ENCODE data around the gene KLHL25. TPM values are rescaled to one million over a fixed set of nuclear protein-coding genes. Genes with fewer than 3 reads are reported as not detected.

Gene KLHL25
- total and polyA plus RNA-seq, 4 donors = 16.6 to 35.6 (median 25.6) TPM

DNA sequence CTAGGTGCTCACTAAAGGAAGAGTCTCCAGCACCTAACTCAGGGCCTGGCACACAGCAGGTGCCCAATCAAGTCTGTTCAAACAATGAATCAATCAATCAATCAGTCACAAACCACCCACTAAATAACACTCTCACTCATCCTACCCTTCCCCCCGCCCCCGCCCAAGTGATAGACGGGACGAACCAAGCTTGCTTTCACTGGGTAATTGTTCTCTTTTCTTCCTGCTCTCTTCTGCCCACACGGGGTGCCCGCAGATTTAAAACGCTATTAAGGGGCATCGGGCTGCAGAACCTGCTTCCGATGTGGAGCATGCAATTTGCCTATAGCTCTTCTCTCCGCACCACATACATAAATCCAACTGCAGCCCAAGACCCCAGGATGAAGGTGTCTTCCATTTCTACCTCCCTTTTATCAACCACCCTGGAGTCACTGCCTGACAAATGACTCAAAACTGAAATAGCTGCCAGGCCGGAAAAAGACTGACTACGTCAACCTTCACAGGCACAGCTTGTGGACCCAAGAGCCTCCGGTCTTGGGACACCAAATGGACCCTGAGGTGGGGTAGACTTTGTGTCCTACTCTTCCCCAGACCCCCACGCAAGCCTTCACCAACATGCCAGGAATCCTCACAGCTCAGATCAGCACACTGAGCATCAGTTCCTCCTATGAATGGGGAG, 1.7 kb downstream of the KLHL25 start:
- DNase-seq (ENCODE audit: low read depth in 4 of 6, low spot score in 6 of 6) = peak in 1 of 6 donors; percentile 53
- Histone ChIP-seq H3K4me1 (ENCODE audit: control insufficient read depth, insufficient read depth, low read length) (peaks cover 49% of the 10 kb centered on the region), H3K9me3 (ENCODE audit: control insufficient read depth, insufficient read depth, low read length) (no peaks in the 10 kb centered on the region), H3K27me3 (ENCODE audit: control insufficient read depth, insufficient read depth, low read length) (no peaks in the 10 kb centered on the region), H3K36me3 (ENCODE audit: control insufficient read depth, insufficient read depth, low read length) (peaks cover 6% of the 10 kb centered on the region), H3K27ac (ENCODE audit: low read depth, low read length) (peak overlapping the region; percentile 76), H3K4me3 (ENCODE audit: low read depth, low read length) (peak overlapping the region; percentile 85)
- 20% methylated on average over 9 of the region's 14 CpGs for WGBS (ENCODE audit: insufficient coverage)

GRCh38 chr15:85792102-85792731, 2.5 kb downstream of the KLHL25 start:
- Histone ChIP-seq H3K4me3 (ENCODE audit: low read depth, low read length) (peak overlapping the region; percentile 85), H3K36me3 (ENCODE audit: control insufficient read depth, insufficient read depth, low read length) (peaks cover 6% of the 10 kb centered on the region), H3K4me1 (ENCODE audit: control insufficient read depth, insufficient read depth, low read length) (peaks cover 54% of the 10 kb centered on the region), H3K27me3 (ENCODE audit: control insufficient read depth, insufficient read depth, low read length) (no peaks in the 10 kb centered on the region), H3K27ac (ENCODE audit: low read depth, low read length) (no peak overlapping the region), H3K9me3 (ENCODE audit: control insufficient read depth, insufficient read depth, low read length) (no peaks in the 10 kb centered on the region)
- DNase-seq (ENCODE audit: low read depth in 4 of 6, low spot score in 6 of 6) = no peak
- WGBS (ENCODE audit: insufficient coverage) = no CpG with 5 or more reads among the region's 4 CpGs

DNA sequence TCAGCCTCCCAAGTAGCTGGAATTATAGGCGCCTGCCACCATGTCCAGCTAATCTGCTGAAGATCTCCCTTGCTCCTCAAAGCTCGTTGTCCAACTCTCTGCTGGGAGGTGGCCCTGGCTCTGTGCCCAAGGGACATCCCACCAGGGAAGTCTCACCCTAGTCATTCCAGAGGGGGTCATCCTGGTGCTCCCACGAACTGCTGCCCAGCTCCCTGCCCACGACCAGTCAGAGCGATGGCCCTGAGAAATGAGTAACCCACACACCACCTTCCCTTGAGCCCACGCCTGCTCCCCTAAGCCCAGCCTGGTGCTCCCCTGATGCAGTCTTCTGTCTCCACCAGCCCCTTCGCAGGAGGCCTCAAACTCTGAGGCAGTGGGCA, 5.2 kb downstream of the KLHL25 start:
- no peak for DNase-seq (ENCODE audit: low read depth in 4 of 6, low spot score in 6 of 6)
- Histone ChIP-seq H3K4me1 (ENCODE audit: control insufficient read depth, insufficient read depth, low read length) (peaks cover 73% of the 10 kb centered on the region), H3K27ac (ENCODE audit: low read depth, low read length) (no peak overlapping the region), H3K4me3 (ENCODE audit: low read depth, low read length) (no peak overlapping the region), H3K27me3 (ENCODE audit: control insufficient read depth, insufficient read depth, low read length) (no peaks in the 10 kb centered on the region), H3K9me3 (ENCODE audit: control insufficient read depth, insufficient read depth, low read length) (no peaks in the 10 kb centered on the region), H3K36me3 (ENCODE audit: control insufficient read depth, insufficient read depth, low read length) (peaks cover 11% of the 10 kb centered on the region)
- 74% methylated on average over 7 of the region's 7 CpGs for whole genome bisulfite sequencing (ENCODE audit: insufficient coverage)

DNA sequence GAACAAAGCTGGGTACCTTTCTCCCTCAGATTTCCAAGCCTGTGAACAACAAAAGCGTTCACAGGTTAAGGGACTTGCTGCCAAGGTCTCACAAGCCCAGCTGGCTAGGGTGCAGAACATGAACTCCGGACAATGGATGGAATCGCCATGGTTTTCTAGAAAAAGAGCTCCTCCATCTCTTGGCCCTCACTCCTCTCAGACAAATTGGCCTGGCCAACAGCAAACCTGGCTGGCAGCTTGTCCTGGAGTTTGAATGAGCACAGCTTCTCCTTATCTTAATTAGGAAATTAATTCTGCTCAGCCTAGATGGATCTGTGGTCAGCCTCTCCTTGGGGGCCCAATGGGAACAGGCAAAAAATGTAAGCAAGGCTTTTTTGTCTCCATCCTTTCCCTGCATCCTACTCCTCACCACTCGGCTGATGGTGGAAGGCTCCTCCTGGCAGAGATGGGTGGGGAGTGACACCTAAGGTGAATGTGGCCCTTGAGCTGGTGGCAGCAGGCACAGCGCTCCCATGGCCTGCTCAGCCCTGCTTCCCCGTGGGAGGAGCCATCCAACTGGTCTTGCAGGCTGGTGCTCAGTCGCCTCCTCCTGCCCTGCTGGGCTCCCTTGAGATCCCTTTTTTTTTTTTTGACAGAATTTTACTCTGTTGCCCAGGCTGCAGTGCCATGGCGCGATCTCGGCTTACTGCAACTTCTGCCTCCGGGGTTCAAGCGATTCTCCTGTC, 5.8 kb downstream of the KLHL25 start:
- Histone ChIP-seq H3K27me3 (ENCODE audit: control insufficient read depth, insufficient read depth, low read length) (no peaks in the 10 kb centered on the region), H3K36me3 (ENCODE audit: control insufficient read depth, insufficient read depth, low read length) (peaks cover 12% of the 10 kb centered on the region), H3K27ac (ENCODE audit: low read depth, low read length) (peak overlapping the region; percentile 33), H3K4me1 (ENCODE audit: control insufficient read depth, insufficient read depth, low read length) (peaks cover 76% of the 10 kb centered on the region), H3K9me3 (ENCODE audit: control insufficient read depth, insufficient read depth, low read length) (no peaks in the 10 kb centered on the region), H3K4me3 (ENCODE audit: low read depth, low read length) (no peak overlapping the region)
- 67% methylated on average over 11 of the region's 12 CpGs for WGBS (ENCODE audit: insufficient coverage)
- DNase-seq (ENCODE audit: low read depth in 4 of 6, low spot score in 6 of 6) = peak in 1 of 6 donors; percentile 62

DNA sequence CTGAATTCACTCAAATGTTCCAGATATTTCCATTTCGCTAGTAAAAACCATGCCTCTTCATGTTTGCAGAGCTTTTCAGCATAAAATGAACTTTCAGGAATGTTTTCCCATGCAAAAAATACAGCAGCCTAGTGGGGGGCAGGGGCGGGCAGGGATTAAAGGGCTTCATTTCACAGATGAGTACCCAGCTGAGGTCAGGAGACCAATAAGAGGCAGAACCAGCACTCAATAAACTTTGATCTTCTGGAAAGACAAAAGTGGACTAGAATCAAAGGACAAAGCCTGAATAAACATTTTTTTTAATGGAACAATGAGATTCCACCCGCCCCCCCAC, 8.0 kb downstream of the KLHL25 start:
- H3K9me3 ChIP-seq (ENCODE audit: control insufficient read depth, insufficient read depth, low read length) = no peaks in the 10 kb centered on the region
- no peaks in the 10 kb centered on the region for H3K27me3 ChIP-seq (ENCODE audit: control insufficient read depth, insufficient read depth, low read length)
- no peak overlapping the region for H3K4me3 ChIP-seq (ENCODE audit: low read depth, low read length)
- no peak for DNase-seq (ENCODE audit: low read depth in 4 of 6, low spot score in 6 of 6)
- peaks cover 67% of the 10 kb centered on the region for H3K4me1 ChIP-seq (ENCODE audit: control insufficient read depth, insufficient read depth, low read length)
- WGBS (ENCODE audit: insufficient coverage) = 29% methylated on average over 1 of the region's 3 CpGs
- peak overlapping the region; percentile 80 for H3K27ac ChIP-seq (ENCODE audit: low read depth, low read length)
- peaks cover 12% of the 10 kb centered on the region for H3K36me3 ChIP-seq (ENCODE audit: control insufficient read depth, insufficient read depth, low read length)

- Histone ChIP-seq H3K4me1 (ENCODE audit: control insufficient read depth, insufficient read depth, low read length) (peaks cover 70% of the 10 kb centered on the region), H3K4me3 (ENCODE audit: low read depth, low read length) (no peak overlapping the region), H3K36me3 (ENCODE audit: control insufficient read depth, insufficient read depth, low read length) (peaks cover 12% of the 10 kb centered on the region), H3K27me3 (ENCODE audit: control insufficient read depth, insufficient read depth, low read length) (no peaks in the 10 kb centered on the region), H3K27ac (ENCODE audit: low read depth, low read length) (peak overlapping the region; percentile 80), H3K9me3 (ENCODE audit: control insufficient read depth, insufficient read depth, low read length) (no peaks in the 10 kb centered on the region)
- peak in 1 of 6 donors; percentile 67 for DNase-seq (ENCODE audit: low read depth in 4 of 6, low spot score in 6 of 6)
- 36% methylated on average over 8 of the region's 10 CpGs for WGBS (ENCODE audit: insufficient coverage)
These were observed 8.6 kb downstream of the KLHL25 start for GRCh38 chr15:85785887-85786780.

DNA sequence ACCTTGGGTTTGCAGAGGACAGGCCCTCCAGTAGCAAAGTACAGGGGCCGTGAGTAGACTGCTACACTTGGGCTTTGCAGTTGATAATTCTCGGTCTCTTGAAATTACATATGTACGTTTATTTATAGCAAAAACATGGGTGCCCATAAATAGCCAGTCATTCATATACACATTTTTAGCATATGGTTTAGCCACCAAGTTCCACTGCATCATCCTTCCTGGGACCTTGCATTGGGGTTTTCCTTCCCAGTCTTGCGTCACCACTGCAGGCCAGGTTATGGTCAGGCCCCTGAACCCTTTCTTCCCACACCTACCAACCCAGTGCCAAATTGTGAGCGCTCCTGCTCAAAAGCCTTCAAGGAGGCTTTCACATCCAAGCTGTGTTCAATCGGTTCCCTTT, 12.7 kb downstream of the KLHL25 start:
- Histone ChIP-seq H3K4me3 (ENCODE audit: low read depth, low read length) (no peak overlapping the region), H3K4me1 (ENCODE audit: control insufficient read depth, insufficient read depth, low read length) (peaks cover 76% of the 10 kb centered on the region), H3K27me3 (ENCODE audit: control insufficient read depth, insufficient read depth, low read length) (no peaks in the 10 kb centered on the region), H3K9me3 (ENCODE audit: control insufficient read depth, insufficient read depth, low read length) (no peaks in the 10 kb centered on the region), H3K27ac (ENCODE audit: low read depth, low read length) (no peak overlapping the region), H3K36me3 (ENCODE audit: control insufficient read depth, insufficient read depth, low read length) (peaks cover 8% of the 10 kb centered on the region)
- no peak for DNase-seq (ENCODE audit: low read depth in 4 of 6, low spot score in 6 of 6)
- WGBS (ENCODE audit: insufficient coverage) = 75% methylated on average over 5 of the region's 6 CpGs

- 80% methylated on average over 5 of the region's 7 CpGs for WGBS (ENCODE audit: insufficient coverage)
- DNase-seq (ENCODE audit: low read depth in 4 of 6, low spot score in 6 of 6) = no peak
- peaks cover 76% of the 10 kb centered on the region for H3K4me1 ChIP-seq (ENCODE audit: control insufficient read depth, insufficient read depth, low read length)
These were observed 13.6 kb downstream of the KLHL25 start for GRCh38 chr15:85781099-85781498.

DNA sequence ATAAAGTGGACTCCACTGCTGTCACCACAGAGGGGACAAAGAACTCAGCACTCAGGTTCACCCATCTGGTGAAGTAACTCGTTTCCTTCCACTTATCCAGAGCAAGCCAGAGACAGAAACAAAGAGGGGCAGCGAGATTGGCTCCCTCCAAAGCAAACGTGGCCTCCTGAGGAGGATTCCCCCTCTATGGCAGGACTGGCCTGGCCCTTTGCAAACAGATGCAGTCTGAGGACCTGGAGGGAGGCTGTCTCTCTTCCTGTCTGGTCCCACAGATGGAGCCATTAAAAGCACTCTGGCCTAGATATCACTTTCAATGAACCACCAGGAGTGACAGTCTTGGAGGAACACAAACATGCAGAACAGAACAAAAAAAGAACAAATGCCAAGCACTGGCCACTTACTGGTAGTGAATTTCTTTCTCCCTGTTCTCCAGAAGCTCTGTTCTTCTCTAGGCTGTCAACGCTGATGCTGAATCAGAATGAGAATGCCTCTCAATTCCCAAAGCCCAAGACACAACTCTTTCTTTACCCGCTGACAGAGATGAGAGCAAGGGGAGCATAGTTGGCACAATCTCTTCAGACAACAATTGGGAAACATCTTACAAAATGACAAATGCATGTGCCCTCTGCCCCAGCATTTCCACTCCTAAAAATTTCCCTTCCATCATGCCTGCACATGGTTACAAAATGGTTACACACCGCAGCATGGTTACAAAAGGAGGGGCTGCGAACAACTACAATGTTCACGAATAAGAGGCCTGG, 14.3 kb downstream of the KLHL25 start:
- Histone ChIP-seq H3K4me1 (ENCODE audit: control insufficient read depth, insufficient read depth, low read length) (peaks cover 76% of the 10 kb centered on the region), H3K36me3 (ENCODE audit: control insufficient read depth, insufficient read depth, low read length) (peaks cover 5% of the 10 kb centered on the region), H3K9me3 (ENCODE audit: control insufficient read depth, insufficient read depth, low read length) (no peaks in the 10 kb centered on the region), H3K27me3 (ENCODE audit: control insufficient read depth, insufficient read depth, low read length) (no peaks in the 10 kb centered on the region), H3K27ac (ENCODE audit: low read depth, low read length) (peak overlapping the region; percentile 49), H3K4me3 (ENCODE audit: low read depth, low read length) (no peak overlapping the region)
- DNase-seq (ENCODE audit: low read depth in 4 of 6, low spot score in 6 of 6) = peak in 1 of 6 donors; percentile 26
- 50% methylated on average over 5 of the region's 8 CpGs for WGBS (ENCODE audit: insufficient coverage)

More at GRCh38 chr15:85781099-85781498, 13.6 kb downstream of the KLHL25 start:
- H3K9me3 ChIP-seq (ENCODE audit: control insufficient read depth, insufficient read depth, low read length) = no peaks in the 10 kb centered on the region
- H3K27me3 ChIP-seq (ENCODE audit: control insufficient read depth, insufficient read depth, low read length) = no peaks in the 10 kb centered on the region
- H3K27ac ChIP-seq (ENCODE audit: low read depth, low read length) = no peak overlapping the region
- H3K4me3 ChIP-seq (ENCODE audit: low read depth, low read length) = no peak overlapping the region
- H3K36me3 ChIP-seq (ENCODE audit: control insufficient read depth, insufficient read depth, low read length) = peaks cover 5% of the 10 kb centered on the region

Data from spinal cord (tissue), 10 donors.